NCI-H128 (cell line): ENCODE data around the gene FAM72B.
A peak's percentile ranks its signal among the peaks of the same experiment; 100 is the strongest.
"Not testable (repeated sequence)": the region's sequence is repeated elsewhere in the genome, so short reads cannot be mapped to it uniquely, and the experiment has no call there.

Experiments
- DNase-seq: peaks from one replicate; lab custom pipeline; 2025; ENCODE audit not compliant: unreplicated experiment; lab: John Stamatoyannopoulos, UW

The FAM72B gene

DNA sequence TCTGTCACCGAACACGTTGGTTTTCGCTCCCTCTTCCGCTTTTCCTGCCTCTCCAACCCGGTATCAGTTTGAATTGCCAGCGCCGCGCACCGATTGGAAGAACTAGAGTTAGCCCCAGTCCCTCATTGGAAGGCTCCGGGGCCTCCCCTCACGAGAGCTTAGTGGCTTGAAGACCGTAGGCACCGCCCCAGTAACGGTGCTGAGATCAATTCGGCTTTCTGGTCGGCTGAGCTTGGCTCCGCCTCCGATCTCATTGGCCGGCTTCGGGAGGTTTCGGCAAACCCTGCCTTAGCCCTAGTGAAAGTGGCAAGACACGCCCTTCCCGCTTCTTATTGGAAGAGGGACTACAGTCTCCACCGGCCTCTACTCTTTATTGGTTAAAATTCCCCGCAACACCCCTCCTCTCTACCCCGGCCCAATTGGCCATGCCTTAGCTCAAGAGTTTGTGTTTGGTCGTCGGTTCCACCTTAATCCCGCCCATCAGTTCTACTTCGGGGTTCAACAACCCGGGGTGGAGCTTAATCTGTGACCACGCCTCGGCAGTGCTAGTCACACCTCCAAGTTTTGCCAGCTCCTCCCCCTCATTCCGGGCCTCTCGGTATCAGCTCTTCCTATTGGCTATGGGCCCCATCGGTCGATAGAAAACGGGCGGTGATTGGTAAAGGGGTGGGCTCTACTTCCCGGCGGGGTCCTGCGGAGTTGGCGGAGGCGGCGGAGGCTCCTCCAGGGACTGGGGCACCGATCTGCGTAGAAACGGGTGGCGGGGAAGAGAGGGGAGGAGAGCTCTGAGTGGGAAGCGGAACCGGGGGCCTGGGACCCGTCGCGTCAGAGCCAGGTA, at the start of gene FAM72B, which contains the start of gene SRGAP2C:
TSS of gene FAM72B (minus strand) at position 51 of the 838 bp plus-strand sequence. CDS start 851 bp downstream, outside the sequence.
TSS of gene SRGAP2C (plus strand) at position 686 of the 838 bp plus-strand sequence. CDS start 2,472 bp downstream, outside the sequence.
- peak; percentile 98 for DNase-seq

DNA sequence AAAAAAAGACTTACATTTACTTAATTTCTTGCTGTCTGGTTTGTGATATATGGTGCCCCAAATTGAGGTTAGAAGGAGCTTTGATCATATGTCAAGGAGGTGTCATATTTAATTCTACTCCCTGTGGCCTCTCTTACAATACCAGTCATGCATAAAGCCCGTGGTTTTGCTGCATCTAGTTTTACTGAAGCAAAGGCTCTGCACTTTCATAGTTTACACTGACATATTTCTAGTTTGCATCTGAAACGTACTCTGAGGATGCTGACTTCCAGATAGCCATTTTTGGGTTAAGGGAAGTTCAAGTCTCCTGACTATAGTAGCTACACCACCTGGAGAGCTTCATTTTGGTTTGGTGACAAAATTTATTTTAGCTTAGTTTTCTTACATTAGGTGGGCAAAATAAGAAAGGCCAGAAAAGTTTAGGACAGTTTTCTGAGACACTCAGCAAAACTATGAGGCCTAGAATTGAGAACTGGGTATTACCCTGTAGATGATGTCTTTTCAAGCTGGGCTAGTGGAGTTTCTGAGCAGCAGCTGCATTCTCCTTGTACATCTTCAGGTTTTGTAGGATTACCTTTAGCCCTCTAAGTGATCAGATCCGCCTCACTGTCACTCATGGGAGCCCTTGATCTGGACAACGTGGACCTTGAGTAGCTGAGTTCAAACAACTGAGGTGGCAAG, 48.4 kb upstream of the FAM72B start:
- not testable (repeated sequence) for DNase-seq

DNA sequence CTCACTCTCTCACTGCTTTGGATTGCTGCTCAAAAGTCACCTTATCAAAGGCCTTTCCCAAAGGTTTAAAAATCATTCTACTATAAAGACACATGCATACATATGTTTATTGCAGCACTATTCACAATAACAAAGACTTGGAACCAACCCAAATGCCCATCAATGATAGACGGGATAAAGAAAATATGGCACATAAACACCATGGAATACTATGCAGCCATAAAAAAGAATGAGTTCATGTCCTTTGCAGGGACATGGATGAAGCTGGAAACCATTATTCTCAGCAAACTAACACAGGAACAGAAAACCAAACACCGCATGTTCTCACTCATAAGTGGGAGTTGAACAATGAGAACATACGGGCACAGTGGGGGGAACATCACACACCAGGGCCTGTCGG, 46.5 kb upstream of the FAM72B start:
- DNase-seq: not testable (repeated sequence)

DNA sequence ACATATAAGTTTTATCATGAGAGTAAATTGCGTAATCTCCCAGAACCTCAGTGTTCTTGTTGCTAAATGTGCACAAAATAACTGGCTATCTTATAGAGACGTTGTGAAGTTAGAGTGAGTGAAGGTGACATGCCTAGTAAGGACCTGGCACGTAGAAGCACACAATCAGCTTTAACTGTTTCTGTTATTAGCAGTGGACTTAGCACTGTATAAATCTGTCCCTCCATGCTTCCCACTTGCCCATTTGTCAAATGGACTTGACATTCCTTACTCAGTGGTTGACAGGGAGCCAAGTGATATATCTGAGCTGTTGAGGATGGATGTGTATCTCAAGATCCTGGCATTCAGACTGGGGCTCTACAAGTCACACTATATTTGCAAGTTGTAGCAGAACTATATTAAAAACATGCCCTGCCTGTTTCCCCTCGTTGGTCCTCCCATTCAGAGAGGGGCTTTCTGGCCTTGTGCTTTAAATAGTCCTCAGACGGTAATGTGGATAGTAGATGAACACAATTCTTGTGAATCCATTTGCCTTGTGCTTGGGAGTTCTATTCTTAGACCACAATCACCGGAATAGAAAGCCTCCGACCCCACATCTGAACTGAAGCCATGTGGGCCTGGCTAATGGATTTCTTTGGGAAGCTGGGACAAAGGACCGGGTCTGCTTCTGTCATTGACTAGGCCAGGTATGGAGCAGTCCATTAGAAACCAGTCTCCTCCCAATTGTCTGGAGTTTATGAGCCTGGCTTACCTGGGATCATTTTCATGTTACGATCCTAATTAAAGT, 43.6 kb upstream of the FAM72B start:
- not testable (repeated sequence) for DNase-seq

DNA sequence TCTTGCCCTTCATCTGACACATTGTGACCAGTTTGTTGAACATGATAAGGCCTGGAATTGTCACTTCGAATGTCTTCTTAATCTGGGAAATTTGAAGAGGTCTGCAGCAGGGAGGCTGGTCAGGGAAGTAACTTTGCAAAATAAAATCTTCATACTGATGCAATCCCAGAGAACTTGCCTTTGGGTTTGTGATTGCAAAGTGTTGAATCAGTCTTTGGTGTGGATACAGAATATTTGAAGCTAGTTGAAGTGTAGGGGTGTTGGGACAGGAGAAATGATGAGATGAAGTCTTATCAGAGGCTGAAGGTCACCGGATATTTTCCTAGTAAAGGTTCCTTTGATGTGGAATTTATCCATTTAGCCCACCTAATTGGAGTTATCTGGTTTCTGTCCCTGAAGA, 42.8 kb upstream of the FAM72B start:
- DNase-seq: not testable (repeated sequence)

DNA sequence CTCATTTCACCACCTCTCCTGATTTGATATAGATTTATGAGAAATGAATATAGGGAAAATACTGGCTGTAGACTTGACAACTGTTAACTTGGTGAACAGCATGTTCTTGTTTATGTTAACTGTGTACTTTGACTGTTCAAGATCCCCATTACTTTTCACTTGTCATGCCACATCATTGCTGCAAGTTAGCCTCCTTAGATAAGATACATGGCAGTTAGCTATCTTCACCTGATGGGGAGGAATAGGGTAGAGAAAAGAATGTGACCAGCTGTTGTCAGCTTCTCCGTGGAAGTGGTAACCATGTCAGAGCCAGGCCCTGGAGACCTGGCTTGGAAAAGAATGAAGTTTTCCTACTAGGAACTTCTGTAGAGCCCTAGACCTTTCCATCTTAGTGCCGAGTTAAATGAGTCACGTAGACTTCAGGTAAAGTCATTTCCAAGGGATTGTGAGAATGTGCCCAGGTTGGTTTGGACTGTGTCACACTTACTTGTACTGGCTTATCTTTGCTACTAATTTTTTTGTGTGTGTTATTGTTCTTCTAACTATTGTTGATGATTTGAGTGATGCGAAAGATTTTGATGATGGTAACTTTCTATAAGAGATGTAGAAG, 42.3 kb upstream of the FAM72B start:
- DNase-seq: not testable (repeated sequence)

DNA sequence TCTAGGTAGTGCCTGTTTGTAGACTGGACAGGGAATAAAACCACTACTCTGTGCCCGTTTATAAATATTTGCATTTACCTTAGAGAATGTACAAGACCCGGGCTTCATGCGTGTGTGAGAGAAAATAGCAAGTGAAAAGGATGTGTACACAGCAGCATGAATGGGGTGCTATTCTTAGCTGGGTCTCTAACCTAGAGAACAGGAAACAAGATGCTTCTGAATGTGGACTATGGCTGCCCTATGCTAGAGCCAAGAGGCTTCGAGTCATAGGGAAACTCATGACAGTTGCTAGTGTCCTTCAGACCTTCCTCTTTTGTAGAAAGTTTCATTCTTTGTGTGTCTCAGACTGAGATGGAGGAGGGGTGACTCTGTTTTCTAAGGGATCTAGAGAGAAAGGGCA, 40.6 kb upstream of the FAM72B start:
- not testable (repeated sequence) for DNase-seq

DNA sequence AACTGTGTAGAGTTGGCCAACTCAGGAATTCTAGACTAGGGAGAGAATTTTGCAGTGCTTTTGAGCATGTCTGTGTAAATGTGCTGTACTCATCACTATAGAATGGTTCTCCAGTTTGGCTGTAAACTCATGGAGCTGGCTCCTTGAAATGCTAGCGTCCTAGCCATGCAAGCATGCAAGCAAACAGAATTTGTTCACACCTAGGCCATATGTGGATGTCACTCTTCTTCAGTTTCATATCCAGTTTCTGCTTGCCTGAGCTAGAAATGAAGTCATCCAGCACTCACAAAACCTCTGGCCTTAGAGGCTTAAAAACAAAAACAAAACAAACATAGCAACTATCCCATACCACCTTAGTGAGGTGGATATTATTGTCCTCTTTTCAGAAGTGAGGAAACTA, 37.6 kb upstream of the FAM72B start:
- not testable (repeated sequence) for DNase-seq

DNA sequence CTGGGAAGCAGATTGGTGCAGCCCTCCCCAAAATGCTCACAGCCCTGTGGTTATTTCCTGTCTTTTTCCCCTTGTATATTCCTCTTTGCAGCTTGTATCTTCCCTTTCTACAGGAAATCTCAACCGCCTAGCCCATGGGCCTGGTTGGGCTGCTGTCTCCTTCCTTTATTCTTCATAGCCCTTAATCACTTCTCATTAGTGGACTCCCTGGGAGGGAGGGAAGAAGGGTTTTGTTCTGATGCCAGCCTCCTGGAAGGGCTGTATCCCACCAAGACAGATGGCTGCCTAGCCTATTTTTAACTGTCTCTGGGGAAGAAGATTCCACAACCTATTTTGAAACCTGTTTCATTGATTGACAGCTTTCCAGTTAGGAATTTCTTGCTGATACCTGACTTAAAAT, 32.5 kb upstream of the FAM72B start:
- not testable (repeated sequence) for DNase-seq

DNA sequence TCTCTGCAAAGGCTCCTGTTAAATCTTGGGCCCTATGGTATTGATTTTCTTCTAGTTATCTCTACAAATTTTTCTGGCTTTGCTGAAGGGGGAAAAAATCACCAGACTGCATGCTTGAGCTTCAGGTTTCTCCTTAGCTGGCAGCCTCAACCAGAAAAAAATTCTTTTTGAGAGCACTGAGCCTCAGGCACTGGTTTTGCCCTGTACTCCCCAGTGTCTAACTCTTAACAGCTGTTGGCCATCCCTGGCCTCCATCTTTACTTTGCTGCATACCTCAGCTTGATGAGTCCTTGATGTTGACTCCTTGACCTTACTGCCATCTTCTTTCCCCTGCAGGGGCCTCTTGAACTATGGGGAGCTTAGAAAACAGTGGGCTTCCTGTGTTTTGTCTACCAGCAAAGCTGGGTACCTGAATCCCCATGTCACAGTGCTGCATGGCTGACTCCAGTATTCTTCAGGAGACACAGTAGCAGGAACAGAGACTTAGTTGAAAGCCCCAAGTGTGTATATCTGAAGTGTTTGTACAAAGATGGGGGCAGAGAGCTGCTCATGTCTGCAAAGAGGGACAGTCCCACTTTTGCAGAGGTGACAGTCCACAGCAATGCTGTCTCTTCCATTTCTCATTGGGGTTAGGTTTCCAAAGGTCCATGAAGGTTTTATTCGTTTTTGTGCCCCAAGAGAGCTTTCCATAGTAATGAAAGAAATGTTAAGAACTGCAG, 31.7 kb upstream of the FAM72B start:
- DNase-seq: not testable (repeated sequence)

DNA sequence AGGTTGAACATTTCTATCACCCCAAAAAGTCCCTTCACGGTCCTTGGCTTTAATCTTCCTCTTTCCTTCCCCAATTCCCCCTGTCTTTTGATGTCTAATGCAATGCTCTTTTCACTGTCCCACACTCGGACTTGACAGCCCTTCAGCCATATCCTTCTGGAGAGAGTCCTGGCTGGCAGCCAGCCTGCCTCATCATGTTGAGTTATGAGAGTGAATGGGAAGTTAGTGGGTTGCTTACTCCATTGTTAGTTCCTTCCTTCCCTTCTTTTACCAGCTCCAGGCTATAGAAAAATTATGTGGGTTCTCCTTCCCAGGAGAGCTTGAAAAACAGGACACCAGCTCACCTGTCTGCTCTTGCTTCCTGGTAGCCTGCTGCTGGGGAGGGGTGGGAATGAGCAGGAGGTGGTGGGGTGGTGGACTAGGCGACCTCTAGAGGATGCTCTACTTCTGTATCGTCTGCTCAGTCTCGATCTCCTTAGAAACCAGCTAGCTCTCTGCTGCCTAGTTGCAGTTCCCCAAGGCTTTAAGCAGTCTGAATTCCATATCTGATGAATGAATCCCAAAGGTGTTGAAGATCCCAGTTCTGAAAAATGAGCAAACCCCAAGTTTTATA, 30.5 kb upstream of the FAM72B start:
- not testable (repeated sequence) for DNase-seq

DNA sequence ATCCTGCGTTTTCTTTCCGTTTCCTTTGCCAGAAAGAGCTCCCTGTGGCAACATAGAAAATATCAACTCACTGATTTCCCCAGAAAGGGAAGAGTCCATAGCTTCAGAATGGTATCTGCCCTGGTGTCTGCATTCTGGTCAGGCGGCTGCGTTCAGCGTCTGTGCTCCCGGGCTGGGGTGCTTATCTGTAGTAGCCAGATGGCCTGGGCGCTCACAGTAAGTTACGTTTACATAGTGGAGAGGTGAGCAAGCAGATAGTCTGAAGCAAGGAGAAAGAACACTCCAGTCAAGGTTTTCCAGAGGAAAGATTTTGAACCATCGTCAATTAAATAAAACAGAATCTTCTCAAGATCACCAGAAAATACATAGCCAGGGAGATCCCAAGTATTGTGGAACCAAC, 29.4 kb upstream of the FAM72B start:
- not testable (repeated sequence) for DNase-seq

DNA sequence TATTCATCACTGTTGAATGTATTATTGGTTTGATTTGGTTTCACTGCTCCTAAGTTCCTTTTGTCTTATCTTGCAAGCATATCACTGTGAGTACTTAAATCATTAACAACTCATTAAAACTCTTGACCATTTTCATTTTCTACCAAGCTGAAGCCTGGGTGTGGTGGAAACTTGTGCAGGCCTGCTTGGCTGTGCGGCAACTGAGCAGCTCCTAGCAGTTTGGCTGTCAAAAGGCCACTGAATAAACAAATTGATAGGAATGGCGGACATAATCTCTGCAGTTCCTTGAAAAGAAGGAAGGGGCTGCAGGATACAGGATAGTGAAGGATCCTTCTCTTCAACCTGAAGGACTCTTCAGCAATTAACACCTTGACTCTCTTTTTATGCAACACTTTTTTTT, 26.6 kb upstream of the FAM72B start:
- DNase-seq: not testable (repeated sequence)

DNA sequence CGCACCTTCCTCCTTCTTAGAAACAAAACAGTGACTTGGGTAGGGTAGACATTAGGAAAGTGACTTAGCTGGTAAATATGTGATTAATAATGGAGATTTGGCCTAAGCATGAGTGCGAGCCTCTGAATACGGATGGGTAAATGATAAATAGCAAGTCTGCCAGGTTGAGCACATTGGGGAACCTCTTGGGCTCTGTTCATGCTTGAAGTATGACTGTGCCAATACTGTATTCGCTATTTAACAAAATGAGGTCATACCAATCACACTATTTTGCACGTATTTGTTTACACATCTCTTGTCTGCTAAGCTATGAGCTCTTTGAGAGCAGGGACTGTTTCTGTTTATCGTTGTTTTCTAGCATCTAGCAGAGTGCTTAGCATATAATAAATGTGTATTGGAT, 24.2 kb upstream of the FAM72B start:
- DNase-seq: not testable (repeated sequence)

DNA sequence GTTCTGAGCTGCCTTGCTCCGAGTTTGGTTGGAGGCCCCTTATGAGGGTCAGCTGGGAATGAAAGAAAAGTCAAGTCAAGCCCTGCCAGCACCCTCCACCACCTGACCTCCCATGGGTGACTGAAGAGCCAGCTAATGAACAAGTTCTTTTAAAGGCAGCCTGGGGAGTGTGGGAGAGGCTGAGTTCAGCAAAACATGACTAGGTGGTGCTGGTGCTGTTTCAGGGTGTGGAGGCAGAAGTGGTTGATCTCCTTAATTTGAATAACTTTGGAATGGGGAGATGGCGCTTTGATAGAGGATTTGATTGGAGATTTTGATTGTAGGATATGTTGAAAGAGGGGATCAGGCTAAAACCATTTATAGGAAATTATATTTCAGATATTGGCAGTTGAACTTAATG, 23.2 kb upstream of the FAM72B start:
- not testable (repeated sequence) for DNase-seq

DNA sequence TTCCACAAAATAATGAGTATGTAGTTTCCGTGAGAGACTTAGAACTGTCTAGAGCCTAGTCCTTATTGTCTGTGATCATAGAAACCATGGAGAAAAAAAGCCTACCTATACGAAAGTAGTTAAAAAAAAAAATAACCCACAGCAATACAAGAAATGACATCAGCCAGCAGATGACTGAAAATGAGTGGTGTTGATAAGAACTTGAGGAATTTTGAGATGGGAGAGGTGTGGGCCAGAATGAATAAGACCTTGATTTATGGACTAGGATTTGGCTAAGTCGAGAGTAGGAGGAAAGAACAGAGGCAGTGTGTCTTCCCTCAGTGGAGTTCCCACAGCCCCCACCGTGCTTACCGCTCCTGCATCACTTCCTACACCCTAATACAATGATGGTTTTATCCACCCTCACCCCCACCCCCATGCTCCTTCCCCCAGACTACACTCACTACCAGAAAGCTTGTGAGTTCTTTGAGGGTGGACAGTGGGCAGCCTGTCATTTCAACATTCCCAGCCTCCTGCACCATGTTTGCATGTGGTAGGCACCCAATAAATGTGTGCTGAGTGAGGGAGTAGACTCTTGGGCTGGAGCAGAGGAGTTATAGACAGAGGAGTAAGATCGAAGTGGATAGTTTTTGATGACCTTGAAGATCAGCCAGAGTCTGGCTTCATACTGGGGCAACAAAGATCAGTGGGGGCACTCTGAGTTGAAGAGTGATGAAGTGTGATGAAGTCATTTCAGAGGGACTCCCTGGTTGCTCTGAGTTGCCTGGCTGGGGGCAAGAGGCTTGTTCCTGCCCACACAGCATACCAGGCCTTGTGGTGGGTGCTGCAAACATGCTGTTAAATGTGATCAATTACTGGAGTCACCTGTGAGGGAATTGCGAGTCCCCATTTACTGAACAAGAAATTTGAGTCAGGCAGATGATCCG, 21.9 kb upstream of the FAM72B start:
- DNase-seq: not testable (repeated sequence)

DNA sequence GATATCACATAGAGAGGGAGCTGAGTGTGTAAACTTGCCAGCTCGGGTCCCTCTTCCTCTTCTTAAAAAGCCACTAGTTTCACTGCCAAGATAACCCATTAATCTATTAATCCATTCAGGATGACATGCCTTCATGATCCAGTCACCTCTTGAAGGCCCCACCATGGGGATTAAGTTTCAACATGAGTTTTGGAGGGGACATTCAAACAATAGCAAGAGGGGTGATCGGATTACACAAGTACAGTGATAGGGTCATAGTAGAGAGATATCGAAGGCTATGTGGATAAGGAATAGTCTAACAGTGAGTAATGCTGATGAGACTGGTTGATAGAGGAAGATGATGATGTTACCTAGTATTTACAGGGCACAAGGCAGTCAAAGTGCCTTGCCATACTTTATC, 18.8 kb upstream of the FAM72B start:
- DNase-seq: not testable (repeated sequence)
